ENCODE results near the gene GAS7. TPM values are rescaled to one million over a fixed set of nuclear protein-coding genes. Genes with fewer than 3 reads are reported as not detected.

GAS7 gene
- 1.1 and 2.5 TPM in 2 replicates for total RNA-seq (2014; rRNA removed; shearing (Covaris generic))

DNA sequence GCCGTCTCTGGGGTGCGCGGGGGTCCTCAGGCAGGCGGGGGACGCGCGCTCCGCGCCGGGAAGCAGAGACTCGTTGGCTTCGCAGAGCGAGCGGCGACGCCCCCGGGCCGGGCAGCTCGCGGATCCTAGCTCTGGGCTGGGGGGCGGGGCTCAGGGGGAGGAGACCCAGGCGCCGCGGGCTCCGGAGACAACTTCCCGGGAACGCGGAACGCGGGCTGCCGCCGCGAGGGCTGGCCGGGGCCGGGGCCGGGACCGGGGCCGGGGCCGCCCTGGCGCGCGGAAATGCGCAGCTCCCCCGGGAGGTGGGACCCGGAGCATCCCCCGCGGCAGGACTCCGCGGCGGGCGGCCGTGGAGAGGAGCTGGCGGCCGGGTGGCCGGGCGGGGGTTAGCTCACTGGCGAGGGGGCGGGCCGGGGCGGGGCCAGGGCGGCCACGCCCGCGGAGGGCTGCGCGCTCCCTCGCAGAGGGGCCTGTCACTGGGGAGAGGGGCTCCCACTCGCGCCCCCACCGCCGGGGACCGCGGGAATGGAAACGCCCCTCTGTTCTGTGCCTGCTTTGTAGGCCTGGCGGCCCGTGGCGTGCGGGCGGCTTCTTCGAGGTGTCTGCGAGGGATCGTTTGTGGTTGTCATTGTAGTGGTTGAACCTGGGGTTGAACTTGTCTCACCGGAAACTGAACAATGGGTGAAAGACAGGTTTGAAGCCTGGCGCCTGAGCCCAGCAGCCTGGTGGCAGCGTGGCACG lies at the start of gene GAS7:
Gene GAS7 (minus strand): TSS at position 98 of the 741 bp plus-strand sequence.
- DNase-seq (ENCODE audit: low read depth), result peak; percentile 54

DNA sequence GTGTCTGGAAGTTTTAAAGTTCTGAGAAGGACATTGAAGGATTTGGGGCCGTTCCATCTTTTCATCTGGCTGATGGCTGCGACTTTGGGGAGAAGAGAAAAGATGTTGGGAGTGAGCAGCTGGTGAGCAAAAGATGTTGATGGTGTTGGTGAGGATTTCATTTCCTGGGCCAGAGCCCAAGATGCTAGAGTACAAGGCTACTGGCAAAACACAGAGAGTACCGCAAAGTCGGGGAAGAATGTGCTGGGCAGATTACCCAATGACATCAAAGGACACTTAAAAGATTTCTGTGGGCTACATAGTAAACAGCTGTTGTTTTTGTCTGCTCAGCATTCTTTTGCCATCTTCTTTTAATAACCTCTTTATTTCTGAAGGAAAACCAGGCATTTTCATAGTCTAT lies 49.4 kb upstream of the GAS7 start:
- no peak for DNase-seq (ENCODE audit: low read depth)

DNA sequence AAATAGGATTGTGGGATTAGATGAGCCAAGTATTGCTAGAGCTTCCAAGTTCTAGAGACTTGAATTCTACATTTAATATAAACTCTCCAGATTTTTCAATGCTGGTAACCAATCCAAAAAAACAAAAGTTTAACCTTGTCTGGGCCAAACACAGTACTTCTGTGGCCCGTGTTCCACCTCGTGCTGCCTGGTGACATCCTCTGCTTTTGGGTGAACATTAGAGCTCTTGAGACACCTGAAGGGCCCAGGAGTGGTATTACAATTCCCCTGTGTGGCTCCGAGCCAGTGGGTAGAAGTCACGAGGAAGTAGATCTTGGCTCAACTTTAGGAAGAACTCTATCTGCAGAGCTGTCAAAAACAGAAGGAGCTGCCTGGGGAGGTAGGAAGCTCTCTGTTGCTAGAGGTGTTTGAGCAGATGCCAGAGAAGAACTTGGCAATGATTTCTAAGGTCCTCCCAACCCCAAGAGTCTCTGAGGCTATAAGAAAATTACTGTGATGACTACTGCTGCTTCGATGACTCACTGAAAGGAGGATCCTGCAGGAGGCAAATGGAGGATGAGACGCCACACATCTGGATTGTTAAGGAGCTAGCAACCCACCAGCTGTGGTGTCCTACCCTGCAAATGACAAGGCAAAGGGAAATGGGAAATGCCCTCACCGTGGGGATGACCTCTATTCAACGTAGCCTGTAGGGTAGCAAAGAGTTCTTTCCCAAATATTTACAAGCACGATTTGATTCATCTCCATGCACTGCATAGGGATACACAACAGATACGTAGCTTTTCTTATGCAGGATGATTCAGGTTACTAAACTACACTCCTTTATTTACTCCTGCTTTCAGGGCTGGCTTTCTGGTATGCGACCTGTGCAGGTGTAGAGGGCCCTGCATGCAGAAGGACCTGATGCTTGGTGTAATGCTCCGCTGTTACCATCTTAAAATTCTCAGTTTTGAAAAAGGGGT lies 45.8 kb upstream of the GAS7 start:
- DNase-seq (ENCODE audit: low read depth), result peak; percentile 77

DNA sequence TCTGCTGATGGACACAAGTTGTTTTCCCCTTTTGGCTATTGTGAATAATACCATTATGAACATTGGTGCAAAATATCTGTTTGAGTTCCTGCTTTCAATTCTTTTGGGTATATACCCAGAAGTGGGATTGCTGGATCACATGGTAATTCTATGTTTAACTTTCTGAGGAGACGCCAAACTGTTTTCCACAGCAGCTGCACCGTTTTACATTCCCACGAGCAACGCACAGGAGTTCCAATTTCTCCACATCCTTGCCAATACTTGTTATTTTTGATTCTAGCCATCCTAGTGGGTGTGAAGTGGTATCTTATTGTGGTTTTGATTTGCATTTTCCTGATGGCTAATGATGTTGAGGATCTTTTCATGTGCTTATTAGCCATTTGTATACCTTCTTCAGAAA lies 43.4 kb upstream of the GAS7 start:
- DNase-seq (ENCODE audit: low read depth), result no peak

DNA sequence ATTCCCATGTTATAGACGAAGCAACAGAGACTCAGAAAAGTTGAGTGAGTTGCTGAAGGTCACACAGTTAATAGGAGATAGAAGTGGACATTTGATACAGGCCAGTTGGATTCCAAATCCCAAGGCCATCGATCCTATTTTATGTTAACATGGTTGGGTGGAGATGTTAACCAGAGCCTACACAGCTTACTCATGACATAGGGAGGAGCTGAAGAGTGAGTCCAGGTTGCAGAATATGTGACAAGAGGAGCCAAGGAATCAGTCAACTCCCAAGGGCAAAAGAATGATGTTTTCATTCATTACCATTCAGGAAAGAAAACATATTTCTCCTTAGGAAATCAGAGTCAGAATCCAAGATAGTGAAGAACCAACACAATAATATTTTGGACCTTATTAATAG lies 40.3 kb upstream of the GAS7 start:
- DNase-seq (ENCODE audit: low read depth), result no peak

DNA sequence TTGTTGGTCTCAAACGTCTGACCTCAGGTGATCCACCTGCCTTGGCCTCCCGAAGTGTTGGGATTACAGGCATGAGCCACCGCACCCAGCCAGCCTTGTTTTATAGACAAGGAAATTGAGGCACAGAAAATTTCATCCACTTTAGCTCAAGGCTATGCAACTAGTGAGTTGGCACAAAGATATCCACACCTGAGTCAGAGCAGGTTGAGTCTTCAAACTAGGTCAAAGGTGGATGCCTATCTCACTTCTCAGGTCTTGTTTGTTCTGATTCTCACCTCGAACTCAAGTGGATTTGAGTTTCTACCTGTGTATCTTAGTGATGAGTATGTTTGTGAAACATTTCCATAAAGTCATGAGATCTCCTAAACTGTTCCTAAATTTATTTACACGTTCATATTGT lies 35.6 kb upstream of the GAS7 start:
- DNase-seq (ENCODE audit: low read depth), result no peak

DNA sequence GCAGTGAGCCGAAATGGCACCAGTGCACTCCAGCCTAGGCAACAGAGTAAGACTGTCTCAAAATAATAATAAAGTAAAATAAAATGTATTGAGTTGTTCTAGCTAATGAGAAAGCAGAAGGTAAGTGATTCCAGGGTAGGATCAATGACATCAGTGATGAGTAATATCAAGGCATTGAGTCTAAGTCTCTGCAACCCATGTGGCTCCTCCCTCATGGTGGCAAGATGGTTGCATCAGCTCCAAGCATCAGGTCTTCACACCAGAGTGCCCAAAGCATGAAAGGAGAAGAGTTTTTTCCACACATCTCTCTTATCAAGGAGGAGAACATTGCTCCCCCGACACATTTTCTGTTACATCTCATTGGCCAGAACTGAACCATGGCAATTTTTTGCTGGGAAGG lies 34.8 kb upstream of the GAS7 start:
- no peak for DNase-seq (ENCODE audit: low read depth)

DNA sequence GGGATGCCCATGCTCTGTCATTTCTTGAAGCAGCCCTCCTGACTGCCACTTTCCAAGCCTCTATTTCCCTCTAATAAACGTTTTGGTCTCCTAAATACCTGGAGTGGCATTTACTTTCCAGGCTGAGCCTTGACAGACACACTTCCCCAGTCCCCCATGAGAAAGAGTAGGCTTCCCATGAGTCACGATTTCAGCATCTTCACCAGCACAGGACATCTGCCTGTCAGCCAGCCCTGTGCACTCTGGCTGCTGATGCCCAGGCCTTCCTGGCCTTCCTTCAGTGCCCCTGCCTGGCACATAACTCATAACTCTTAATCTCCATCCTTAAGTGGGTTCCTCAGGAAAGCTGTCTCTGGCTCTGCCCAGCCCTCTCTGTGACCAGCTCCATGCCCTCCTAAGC lies 30.8 kb upstream of the GAS7 start:
- no peak for DNase-seq (ENCODE audit: low read depth)

DNA sequence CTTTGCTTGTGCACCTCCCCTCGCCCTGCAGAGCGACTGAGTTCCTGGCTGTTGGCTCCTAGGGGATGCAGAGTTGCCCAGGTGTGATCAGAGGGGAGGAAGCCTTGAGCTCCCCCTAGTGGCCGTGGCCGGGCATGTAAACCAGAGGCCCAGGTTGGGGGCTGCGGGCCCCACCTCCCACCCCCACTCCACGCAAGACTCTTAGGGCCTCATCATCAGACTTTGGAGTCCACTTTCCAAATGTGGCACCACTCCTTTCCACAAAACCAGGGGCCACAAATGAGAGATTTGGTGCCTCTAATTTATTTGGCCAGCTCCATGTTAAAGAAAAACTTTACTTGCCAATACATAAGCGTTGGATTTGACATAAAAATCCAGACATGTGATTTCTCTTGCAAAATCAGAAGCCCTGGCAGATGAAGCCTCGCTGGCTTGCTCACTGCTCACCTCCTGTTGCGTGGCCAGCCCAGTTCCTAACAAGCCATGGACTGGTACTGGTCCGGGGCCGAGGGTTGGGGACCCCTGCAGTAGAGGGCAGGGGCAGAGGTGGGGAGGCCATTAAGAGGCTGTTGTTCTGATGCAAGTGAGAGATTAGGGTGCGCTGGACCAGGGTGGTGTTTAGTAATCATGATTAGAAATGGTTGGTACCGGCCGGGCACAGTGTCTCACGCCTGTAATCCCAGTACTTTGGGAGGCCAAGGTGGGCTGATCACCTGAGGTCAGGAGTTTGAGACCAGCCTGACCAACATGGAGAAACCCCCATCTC lies 28.7 kb upstream of the GAS7 start:
- DNase-seq (ENCODE audit: low read depth), result peak; percentile 56

DNA sequence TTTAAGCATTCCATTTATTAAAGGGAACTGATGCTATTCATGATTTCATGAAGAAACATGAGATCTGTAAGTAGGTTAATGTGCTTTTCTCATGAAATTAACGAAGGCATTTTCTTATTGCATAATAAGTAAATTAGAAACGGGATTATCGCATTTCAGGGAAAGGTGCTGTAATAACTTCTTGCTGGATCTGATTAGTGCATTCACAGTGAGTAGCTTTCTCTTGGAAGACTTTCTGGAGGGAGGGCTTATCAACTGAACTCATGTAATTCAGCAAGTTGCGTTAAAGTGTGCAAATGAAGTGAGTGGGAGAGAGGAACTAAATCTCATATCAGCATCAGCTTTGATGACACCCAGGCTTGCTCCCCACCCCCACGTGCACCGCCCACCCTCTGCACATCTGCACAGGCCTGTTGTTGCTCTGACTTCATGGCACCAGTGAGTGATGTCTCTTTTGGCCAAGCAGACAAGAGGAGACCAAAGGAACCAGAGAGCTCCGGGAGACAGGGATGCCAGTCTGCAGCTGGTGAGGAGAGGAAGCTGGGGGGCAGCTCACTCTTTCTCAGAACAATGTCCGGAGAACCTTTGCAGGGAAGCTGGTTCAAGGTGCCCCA lies 26.3 kb upstream of the GAS7 start:
- DNase-seq (ENCODE audit: low read depth), result no peak

DNA sequence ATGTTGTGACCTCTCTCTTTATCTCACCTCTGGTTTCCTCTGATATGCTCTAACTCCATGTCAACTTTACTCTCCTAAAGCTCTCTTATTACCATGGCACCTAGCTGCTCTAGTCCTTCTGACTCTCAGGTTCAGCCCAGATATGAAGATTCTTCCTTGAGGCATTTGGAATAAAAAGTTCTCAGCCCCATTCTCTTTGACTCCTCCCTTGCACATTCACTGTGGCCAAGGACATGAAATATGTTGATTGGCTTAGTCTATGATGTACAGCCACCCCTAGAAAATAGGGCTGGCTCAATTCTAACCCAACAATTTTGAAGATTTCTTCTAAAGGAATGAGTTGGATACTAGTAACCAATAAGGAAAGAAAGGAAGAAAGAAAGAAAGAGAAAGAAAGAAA lies 20.8 kb upstream of the GAS7 start:
- DNase-seq (ENCODE audit: low read depth), result no peak

DNA sequence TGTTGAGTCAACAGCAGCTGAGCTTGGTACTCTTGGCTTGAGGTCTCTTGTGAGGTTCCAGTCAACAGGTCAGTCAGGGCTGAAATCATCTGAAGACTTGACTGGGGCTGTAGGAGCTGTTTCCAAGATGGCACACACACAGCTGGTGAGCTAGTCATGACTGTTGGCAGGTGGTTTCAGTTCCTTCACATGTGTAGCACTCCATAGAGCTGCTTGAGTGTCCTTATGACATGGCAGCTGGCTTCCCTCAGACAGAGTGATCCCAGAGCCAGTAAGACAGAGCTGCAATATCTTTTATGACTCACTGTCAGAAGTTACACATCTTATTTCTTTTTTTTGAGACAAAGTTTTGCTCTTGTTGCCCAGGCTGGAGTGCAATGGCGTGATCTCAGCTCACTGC lies 19.5 kb upstream of the GAS7 start:
- peak; percentile 20 for DNase-seq (ENCODE audit: low read depth)

DNA sequence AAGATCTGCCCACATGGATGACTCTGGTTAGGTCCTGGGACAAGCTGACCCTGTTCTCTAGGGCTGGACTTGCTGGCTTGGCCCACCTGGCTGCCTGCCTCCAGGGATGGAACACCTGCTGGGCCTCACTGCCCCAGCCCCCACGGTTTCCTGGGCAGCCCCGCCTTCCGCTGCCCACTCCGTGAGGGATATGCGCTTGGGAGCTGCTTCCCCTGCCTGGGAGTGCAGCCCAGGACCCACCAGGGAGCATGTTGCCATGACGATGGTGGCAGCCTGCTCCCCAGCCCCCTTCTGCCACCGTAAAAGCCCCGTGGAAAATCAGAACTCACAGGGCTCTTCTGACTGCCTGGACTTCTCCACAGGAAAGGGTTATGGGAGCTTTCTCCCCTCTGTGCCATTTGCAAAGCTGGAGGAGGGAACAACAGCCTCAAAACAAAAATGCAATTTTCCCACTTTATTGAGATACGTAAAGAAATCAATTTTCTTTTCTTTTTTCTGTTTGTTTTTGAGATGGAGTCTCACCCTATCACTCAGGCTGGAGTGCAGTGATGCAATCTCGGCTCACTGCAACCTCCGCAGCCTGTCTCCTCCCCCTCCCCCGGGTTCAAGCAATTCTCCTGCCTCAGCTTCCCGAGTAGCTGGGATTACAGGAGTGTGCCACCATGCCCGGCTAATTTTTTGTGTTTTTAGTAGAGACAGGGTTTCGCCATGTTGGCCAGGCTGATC lies 18.0 kb upstream of the GAS7 start:
- peak; percentile 10 for DNase-seq (ENCODE audit: low read depth)

DNA sequence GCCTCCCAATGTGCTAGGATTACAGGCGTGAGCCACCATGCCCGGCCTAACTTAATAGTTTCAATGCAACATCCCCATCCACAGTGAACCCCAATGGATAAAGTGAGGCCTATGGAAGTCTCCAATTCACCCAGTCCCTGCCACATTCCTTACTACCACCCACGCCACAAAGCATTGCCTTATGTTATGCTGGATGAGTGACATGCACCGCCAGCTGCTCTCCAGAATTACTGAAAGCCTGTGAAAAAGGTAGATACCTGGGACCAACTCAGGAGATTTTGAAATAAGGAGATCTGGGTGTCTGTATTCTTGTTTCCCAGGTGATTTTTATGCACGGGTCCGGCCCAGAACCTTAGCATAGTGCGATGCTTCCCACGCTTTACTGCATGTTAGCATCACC lies 16.9 kb upstream of the GAS7 start:
- DNase-seq (ENCODE audit: low read depth), result no peak

DNA sequence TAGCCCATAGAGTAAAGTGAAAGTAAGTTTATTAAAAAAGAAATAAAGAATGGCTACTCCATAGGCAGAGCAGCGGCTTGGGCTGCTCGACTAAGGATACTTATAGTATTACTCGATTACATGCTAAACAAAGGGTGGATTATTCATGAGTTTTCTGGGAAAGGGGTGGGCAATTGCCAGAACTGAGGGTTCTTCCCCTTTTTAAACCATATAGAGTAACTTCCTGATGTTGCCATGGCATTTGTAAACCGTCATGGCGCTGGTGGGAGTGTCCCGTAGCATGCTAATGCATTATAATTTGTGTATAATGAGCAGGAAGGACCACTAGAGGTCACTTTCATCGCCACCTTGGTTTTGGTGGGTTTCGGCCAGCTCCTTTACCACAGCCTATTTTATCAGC lies 13.3 kb upstream of the GAS7 start:
- peak; percentile 26 for DNase-seq (ENCODE audit: low read depth)

DNA sequence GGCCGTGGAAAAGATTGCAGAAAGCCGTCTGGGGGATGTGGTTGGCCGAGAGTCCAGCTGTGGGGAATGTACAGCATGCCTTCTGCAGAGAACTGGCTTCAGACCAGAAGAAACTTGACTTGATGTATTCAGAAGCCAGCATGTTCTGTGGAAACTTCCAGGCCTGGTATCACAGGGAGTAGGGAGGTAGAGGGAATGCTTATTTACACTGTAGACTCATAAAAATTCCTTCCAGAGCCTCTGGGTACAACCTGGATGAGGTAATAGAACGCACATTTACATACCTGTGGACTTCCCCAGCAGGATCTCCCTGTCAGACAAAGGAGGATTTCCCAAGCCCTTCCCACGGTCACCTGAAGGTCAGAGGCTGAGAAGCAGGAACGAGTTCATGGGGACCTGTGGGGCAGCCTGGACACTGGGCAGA lies 11.8 kb upstream of the GAS7 start:
- peak; percentile 27 for DNase-seq (ENCODE audit: low read depth)

DNA sequence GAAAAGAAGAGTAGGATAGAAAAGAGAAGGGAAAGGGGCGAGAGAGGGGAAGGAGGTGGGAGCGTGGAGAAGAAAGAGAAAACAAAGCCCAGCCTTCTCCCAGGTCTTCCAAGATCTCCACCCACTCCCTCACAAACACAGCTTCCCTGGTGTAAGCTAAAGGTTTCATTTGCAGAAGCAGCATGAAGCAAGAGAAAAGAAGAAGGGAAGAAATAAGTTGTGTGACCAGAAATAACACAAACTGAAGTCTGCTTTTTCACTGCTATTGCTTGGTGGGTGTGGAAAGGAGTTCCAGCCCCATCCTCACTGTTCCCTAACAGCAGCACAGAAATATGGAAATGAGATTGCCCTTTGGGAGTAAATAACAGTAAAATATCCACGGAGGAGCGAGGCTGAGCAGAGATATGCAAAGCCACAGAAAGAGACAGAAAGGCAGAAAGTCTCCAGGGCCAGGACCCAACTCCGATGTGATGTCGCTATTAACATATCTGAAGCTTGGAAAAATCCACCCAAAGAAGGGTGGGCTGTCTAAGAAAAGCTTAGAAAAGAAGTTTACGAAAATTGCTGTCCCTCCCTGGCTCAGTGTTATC lies 10.3 kb upstream of the GAS7 start:
- DNase-seq (ENCODE audit: low read depth), result no peak

DNA sequence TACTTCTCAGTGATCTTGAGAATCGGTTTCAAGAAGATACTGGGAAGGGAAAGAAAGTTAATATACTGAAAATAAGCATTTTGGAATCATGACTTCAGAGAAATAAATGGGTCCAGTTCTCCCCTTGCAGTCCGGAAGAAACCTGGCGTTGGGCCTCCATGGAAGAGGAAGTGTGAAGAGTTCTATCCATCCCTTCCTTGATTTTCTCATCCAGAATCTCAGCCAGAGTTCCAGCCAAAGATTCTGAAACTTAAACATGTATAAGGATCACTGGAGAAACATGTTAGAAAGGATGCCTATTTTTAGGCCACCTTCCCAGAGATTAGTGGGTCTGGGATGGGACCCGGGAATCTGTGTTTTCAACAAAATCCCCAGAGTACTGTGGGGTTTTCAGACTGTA lies 8.7 kb upstream of the GAS7 start:
- no peak for DNase-seq (ENCODE audit: low read depth)

DNA sequence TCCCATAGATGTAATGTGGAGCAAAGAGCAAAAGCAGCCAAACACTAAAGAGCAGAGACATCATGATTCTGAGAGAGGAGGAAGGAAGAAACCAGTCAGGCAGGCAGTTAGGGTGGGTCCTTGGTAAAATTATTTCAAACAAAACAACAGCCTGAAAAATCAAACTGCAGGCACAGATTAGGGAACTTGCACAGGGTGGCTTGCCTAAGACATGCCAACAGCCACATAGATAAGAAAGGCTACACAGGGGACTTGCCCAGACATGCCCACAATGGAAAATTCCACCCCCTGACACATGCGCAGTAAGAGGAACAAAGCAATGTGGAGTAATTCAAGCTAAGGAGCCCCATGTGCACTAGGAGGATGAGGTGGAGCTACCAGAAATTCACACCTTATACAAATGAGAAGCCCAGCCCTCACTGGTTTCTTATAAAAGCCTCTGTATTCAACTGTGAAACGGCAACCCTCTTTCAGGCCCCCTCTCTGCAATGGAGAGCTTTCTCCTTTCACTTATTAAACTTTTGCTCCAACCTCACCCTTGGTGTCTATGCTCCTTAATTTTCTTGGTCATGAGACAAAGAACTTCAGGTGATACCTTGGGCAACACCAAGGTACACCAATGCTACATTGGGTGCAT lies 7.3 kb upstream of the GAS7 start:
- DNase-seq (ENCODE audit: low read depth), result no peak

DNA sequence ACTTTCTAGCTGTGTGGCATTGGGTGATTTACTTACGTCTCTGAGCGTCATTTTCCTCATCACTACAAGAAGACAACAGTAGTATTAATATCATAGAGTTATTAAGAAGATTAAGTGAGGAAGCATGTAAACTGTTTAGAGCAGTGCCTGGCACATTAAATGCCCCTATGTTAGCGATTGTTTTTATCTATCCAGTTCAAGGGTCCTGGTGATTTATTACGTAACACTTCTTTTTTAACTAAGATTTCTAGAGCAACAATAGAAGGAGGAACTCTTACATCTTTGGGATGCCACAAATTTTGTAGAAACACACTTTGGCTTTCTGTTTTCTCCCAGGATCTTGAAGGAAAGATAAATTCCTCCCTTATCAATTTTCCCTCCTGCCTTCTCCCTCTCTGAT lies 3.3 kb upstream of the GAS7 start:
- no peak for DNase-seq (ENCODE audit: low read depth)
